Common myeloid progenitor, CD34-positive (primary cell): ENCODE measurements around the gene ZNF860.
"Not testable (repeated sequence)": the region's sequence is repeated elsewhere in the genome, so short reads cannot be mapped to it uniquely, and the experiment has no call there.

Source experiments
- CTCF ChIA-PET: fragments of 350-600 bp; sonication (Branson Sonifier 250); formaldehyde crosslinking; loops from one replicate; lab custom pipeline; 2021; ENCODE audit warnings: antibody characterized with exemption; lab: Charles Lee
- POLR2A ChIA-PET: fragments of 350-600 bp; sonication (Branson Sonifier 250); formaldehyde crosslinking; loops from one replicate; lab custom pipeline; 2021; ENCODE audit warnings: antibody characterized with exemption; lab: Charles Lee
- DNase-seq, 3 donors: peaks; one replicate each; pipeline versions ENCODE4 v3.0.0 to v3.0.0-alpha.2; 2013
- H3K27ac ChIP-seq, 2 experiments: 1 replicate in 1 of 2; 2 replicates in 1 of 2; pipeline ENCODE4 v1.7.0; 2013; ENCODE audit warnings: inconsistent platforms in 2 of 2, low read length in 2 of 2, mild to moderate bottlenecking in 2 of 2, low read depth in 1 of 2, moderate library complexity in 1 of 2; ENCODE audit not compliant: severe bottlenecking in 2 of 2, insufficient read depth in 1 of 2, poor library complexity in 1 of 2
- H3K27me3 ChIP-seq, 5 experiments: replicated peaks in 2 of 5; 1 replicate in 3 of 5; 2 replicates in 2 of 5; pipeline versions ENCODE4 v1.6.1 to v1.7.0; 2013; ENCODE audit warnings: low read length in 4 of 5, mild to moderate bottlenecking in 2 of 5, moderate library complexity in 2 of 5, inconsistent platforms in 1 of 5; ENCODE audit not compliant: insufficient read depth in 5 of 5, control insufficient read depth in 4 of 5
- H3K36me3 ChIP-seq, 4 experiments: 1 replicate in 2 of 4; 2 replicates in 2 of 4; pipeline versions ENCODE4 v1.6.1 to v1.7.0; 2013; ENCODE audit warnings: low read length in 3 of 4, control low read depth in 1 of 4, mild to moderate bottlenecking in 1 of 4; ENCODE audit not compliant: control insufficient read depth in 4 of 4, insufficient read depth in 4 of 4
- H3K4me1 ChIP-seq, 4 experiments: 1 replicate in 3 of 4; 2 replicates in 1 of 4; pipeline versions ENCODE4 v1.6.1 to v1.7.1; 2013; ENCODE audit warnings: low read length in 3 of 4, mild to moderate bottlenecking in 3 of 4, control low read depth in 1 of 4, inconsistent platforms in 1 of 4, moderate library complexity in 1 of 4; ENCODE audit not compliant: control insufficient read depth in 4 of 4, insufficient read depth in 4 of 4; ENCODE audit errors: control extremely low read depth in 1 of 4
- H3K4me3 ChIP-seq, 7 experiments: 1 replicate in 4 of 7; 2 replicates in 3 of 7; pipeline versions ENCODE4 v1.5.1 to v1.7.0; 2013; ENCODE audit warnings: mild to moderate bottlenecking in 7 of 7, low read length in 6 of 7, moderate library complexity in 6 of 7, inconsistent platforms in 2 of 7, low read depth in 2 of 7, control low read depth in 1 of 7; ENCODE audit not compliant: insufficient read depth in 4 of 7, control insufficient read depth in 1 of 7; ENCODE audit errors: extremely low read depth in 1 of 7
- H3K9me3 ChIP-seq, 5 experiments: 1 replicate in 4 of 5; 2 replicates in 1 of 5; pipeline versions ENCODE4 v1.6.1 to v1.7.1; 2013; ENCODE audit warnings: low read length in 4 of 5, mild to moderate bottlenecking in 2 of 5, inconsistent platforms in 1 of 5, low read depth in 1 of 5, moderate library complexity in 1 of 5; ENCODE audit not compliant: control insufficient read depth in 4 of 5, insufficient read depth in 2 of 5; ENCODE audit errors: control extremely low read depth in 1 of 5
- WGBS: methylation state at CpG from one replicate; pipeline ENCODE4 v1.1.5; 2013; ENCODE audit not compliant: insufficient coverage; 5-methylcytosine and 5-hydroxymethylcytosine counted together

The ZNF860 gene

GRCh38 chr3:31995026-31995425 lies 13.5 kb downstream of the ZNF860 start:
- H3K4me3 ChIP-seq, H3K4me1 ChIP-seq, H3K27ac ChIP-seq, DNase-seq, H3K36me3 ChIP-seq, CTCF ChIA-PET, H3K27me3 ChIP-seq: not testable (repeated sequence)
- peaks cover 0 to 27% (median 8%) of the 10 kb centered on the region in 5 experiments for H3K9me3 ChIP-seq
- POLR2A ChIA-PET = interaction anchor here (0.6 kb wide), 1 partner anchor 193 kb away, joined by 4 read pairs; no protein-coding TSS in a partner anchor
- 100% methylated on average over 4 of the region's 5 CpGs for WGBS

GRCh38 chr3:31996195-31996594 lies 14.6 kb downstream of the ZNF860 start:
- Histone ChIP-seq H3K36me3 (no peaks in the 10 kb centered on the region), H3K4me3 (no peak overlapping the region), H3K4me1 (no peaks in the 10 kb centered on the region), H3K27ac (no peak overlapping the region), H3K9me3 (peaks cover 0 to 16% (median 3%) of the 10 kb centered on the region in 5 experiments), H3K27me3 (no peaks in the 10 kb centered on the region)
- no CpG with 5 or more reads among the region's 1 CpG for whole genome bisulfite sequencing
- no peak for DNase-seq
- CTCF ChIA-PET = no interaction called here
- POLR2A ChIA-PET = no interaction called here

- CTCF ChIA-PET = no interaction called here
- POLR2A ChIA-PET = no interaction called here
- DNase-seq = no peak
Measured at GRCh38 chr3:31997500-31997899, 15.9 kb downstream of the ZNF860 start.

GRCh38 chr3:31999907-32000439 lies 18.4 kb downstream of the ZNF860 start:
- 89% methylated on average over 6 of the region's 7 CpGs for WGBS
- POLR2A ChIA-PET = no interaction called here
- no peak overlapping the region for H3K27ac ChIP-seq
- H3K27me3 ChIP-seq = no peaks in the 10 kb centered on the region
- H3K4me1 ChIP-seq = no peaks in the 10 kb centered on the region
- H3K9me3 ChIP-seq = peaks cover 0 to 4% (median 3%) of the 10 kb centered on the region in 5 experiments
- no peaks in the 10 kb centered on the region for H3K36me3 ChIP-seq
- no peak overlapping the region for H3K4me3 ChIP-seq
- CTCF ChIA-PET = no interaction called here
- DNase-seq = no peak

More at GRCh38 chr3:31997500-31997899, 15.9 kb downstream of the ZNF860 start:
- no peaks in the 10 kb centered on the region for H3K27me3 ChIP-seq
- H3K27ac ChIP-seq = no peak overlapping the region
- H3K4me3 ChIP-seq = no peak overlapping the region
- H3K4me1 ChIP-seq = no peaks in the 10 kb centered on the region
- 92% methylated on average over 2 of the region's 6 CpGs for WGBS
- peaks cover 0 to 7% (median 3%) of the 10 kb centered on the region in 5 experiments for H3K9me3 ChIP-seq
- no peaks in the 10 kb centered on the region for H3K36me3 ChIP-seq

GRCh38 chr3:32000877-32001276 lies 19.3 kb downstream of the ZNF860 start:
- H3K9me3 ChIP-seq = peaks cover 0 to under 1% (median 0%) of the 10 kb centered on the region in 5 experiments
- 96% methylated on average over 2 of the region's 3 CpGs for WGBS
- no peaks in the 10 kb centered on the region for H3K4me1 ChIP-seq
- no peaks in the 10 kb centered on the region for H3K36me3 ChIP-seq
- ChIA-PET POLR2A (no interaction called here), CTCF (interaction anchor here (0.8 kb wide), 1 partner anchor 19 kb away, joined by 3 read pairs; no protein-coding TSS in a partner anchor)
- H3K27ac ChIP-seq = no peak overlapping the region
- H3K27me3 ChIP-seq = no peaks in the 10 kb centered on the region
- no peak for DNase-seq
- H3K4me3 ChIP-seq = no peak overlapping the region

- Histone ChIP-seq H3K4me3 (no peak overlapping the region), H3K27me3 (no peaks in the 10 kb centered on the region), H3K4me1 (no peaks in the 10 kb centered on the region), H3K36me3 (no peaks in the 10 kb centered on the region), H3K27ac (no peak overlapping the region), H3K9me3 (no peaks in the 10 kb centered on the region)
- CTCF ChIA-PET = no interaction called here
- WGBS = 41% methylated on average over 5 of the region's 6 CpGs
- DNase-seq = peak in 1 of 3 donors; percentile 10
- POLR2A ChIA-PET = no interaction called here
Measured at GRCh38 chr3:32002561-32003368, 21.2 kb downstream of the ZNF860 start.

- Histone ChIP-seq H3K36me3 (no peaks in the 10 kb centered on the region), H3K4me1 (no peaks in the 10 kb centered on the region), H3K27ac (no peak overlapping the region), H3K4me3 (no peak overlapping the region), H3K9me3 (no peaks in the 10 kb centered on the region), H3K27me3 (no peaks in the 10 kb centered on the region)
- WGBS = 93% methylated on average over 3 of the region's 3 CpGs
- DNase-seq = no peak
- ChIA-PET CTCF (no interaction called here), POLR2A (no interaction called here)
Measured at GRCh38 chr3:32003380-32003779, 21.8 kb downstream of the ZNF860 start.
